A673 (cell line): ENCODE measurements around the gene ANKRD11.

ENCODE experiments used
- EZH2 ChIP-seq: fragments of 200-600 bp; sonication (generic); IDR thresholded peaks from 2 replicates; pipeline ENCODE4 v1.6.1; 2017; ENCODE audit warnings: borderline replicate concordance, low read depth, mild to moderate bottlenecking, mixed read lengths, antibody characterized with exemption, low read length; ENCODE audit not compliant: poor library complexity, severe bottlenecking
- TF ChIP-seq, protein P1 (sequence below): fragments of 300-800, 200-600 bp; sonication (generic); conservative IDR thresholded peaks from 2 replicates; pipeline ENCODE4 v1.5.1; 2017; ENCODE audit warnings: low read depth, mild to moderate bottlenecking, antibody characterized with exemption, low read length, moderate library complexity, mixed read lengths

DNA sequence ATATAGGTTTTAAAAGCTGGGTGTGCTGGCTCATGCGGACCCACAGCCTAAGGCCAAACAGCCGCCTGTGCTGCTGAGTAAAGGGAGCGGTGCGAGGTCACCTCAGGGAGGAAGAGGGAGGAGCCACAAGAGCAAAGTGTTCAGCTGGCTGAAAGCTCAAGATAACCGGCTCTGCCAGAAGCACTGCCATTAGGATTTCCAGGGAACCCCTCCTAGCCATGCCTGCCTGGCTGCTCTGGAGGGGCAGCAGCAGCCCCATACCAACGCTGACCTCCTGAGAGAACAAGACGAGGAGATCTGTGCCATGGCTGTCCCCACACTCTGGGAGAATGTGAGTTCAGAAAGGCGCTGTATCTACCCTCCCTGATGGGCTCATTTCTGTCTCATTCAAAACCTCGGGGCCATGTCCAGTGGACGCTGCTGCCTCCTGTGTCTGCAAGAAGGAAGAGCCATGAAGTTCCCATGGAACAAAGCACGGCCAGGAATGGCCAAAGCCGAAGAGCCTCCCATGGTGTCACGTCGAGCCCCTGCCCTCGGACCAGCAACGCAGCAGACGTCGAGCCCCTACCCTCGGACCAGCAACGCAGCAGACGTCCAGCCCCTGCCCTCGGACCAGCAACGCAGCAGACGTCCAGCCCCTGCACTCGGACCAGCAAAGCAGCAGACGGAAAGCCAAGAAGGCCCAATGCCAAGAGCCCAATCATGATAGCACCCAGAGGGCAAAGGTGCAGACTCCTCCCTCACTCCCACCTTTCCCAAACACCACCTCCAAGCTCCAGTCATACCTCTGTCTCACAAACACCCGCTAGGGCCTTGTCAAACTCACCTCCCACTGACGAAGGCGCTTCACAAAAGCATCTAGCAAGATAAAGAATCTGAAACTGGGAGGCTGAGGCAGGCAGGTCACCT lies 107.0 kb downstream of the ANKRD11 start:
- TF ChIP-seq, protein P1, sequence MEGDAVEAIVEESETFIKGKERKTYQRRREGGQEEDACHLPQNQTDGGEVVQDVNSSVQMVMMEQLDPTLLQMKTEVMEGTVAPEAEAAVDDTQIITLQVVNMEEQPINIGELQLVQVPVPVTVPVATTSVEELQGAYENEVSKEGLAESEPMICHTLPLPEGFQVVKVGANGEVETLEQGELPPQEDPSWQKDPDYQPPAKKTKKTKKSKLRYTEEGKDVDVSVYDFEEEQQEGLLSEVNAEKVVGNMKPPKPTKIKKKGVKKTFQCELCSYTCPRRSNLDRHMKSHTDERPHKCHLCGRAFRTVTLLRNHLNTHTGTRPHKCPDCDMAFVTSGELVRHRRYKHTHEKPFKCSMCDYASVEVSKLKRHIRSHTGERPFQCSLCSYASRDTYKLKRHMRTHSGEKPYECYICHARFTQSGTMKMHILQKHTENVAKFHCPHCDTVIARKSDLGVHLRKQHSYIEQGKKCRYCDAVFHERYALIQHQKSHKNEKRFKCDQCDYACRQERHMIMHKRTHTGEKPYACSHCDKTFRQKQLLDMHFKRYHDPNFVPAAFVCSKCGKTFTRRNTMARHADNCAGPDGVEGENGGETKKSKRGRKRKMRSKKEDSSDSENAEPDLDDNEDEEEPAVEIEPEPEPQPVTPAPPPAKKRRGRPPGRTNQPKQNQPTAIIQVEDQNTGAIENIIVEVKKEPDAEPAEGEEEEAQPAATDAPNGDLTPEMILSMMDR: no peak
- TF ChIP-seq EZH2: no peak
